C4-2B (cell line): ENCODE data around the gene ST6GALNAC2.
A peak's percentile ranks its signal among the peaks of the same experiment; 100 is the strongest.
"Not testable (repeated sequence)": the region's sequence is repeated elsewhere in the genome, so short reads cannot be mapped to it uniquely, and the experiment has no call there.

Source experiments
- H3K27ac ChIP-seq: fragments of 450-650 bp; 2 replicates; pipeline ENCODE4 v1.5.1; 2017
- CTCF ChIP-seq: fragments of 450-650 bp; conservative IDR thresholded peaks from 2 replicates; pipeline ENCODE4 v1.5.1; 2017; ENCODE audit warnings: mild to moderate bottlenecking
- ZFX ChIP-seq: fragments of 450-650 bp; IDR thresholded peaks from 2 replicates; pipeline ENCODE4 v1.6.1; 2017

The ST6GALNAC2 gene

GRCh38 chr17:76529224-76530094, 56.2 kb downstream of the ST6GALNAC2 start:
- H3K27ac ChIP-seq: peak overlapping the region; percentile 24

GRCh38 chr17:76528528-76529223, 57.0 kb downstream of the ST6GALNAC2 start:
- peak overlapping the region; percentile 24 for H3K27ac ChIP-seq
- TF ChIP-seq ZFX (no peak), CTCF (no peak)

More at GRCh38 chr17:76529224-76530094, 56.2 kb downstream of the ST6GALNAC2 start:
- TF ChIP-seq ZFX (no peak), CTCF (no peak)

- no peak for TF ChIP-seq CTCF
- no peak for TF ChIP-seq ZFX
- no peak overlapping the region for H3K27ac ChIP-seq
Observed at GRCh38 chr17:76528156-76528527, 57.5 kb downstream of the ST6GALNAC2 start.

GRCh38 chr17:76527430-76528111, 58.1 kb downstream of the ST6GALNAC2 start:
- H3K27ac ChIP-seq: no peak overlapping the region
- TF ChIP-seq CTCF (no peak), ZFX (no peak)

GRCh38 chr17:76527016-76527415, 58.6 kb downstream of the ST6GALNAC2 start:
- not testable (repeated sequence) for H3K27ac ChIP-seq

GRCh38 chr17:76525513-76525833, 60.2 kb downstream of the ST6GALNAC2 start:
- H3K27ac ChIP-seq: peak overlapping the region; percentile 46

- peak overlapping the region; percentile 46 for H3K27ac ChIP-seq
- TF ChIP-seq CTCF: no peak
- no peak for TF ChIP-seq ZFX
Observed at GRCh38 chr17:76524598-76525512, 60.8 kb downstream of the ST6GALNAC2 start.
